Vagina (tissue), 2 donors: ENCODE data around the gene ERCC8. TPM values are rescaled to one million over a fixed set of nuclear protein-coding genes. Genes with fewer than 3 reads are reported as not detected.

Source experiments
- DNase-seq, 2 donors: peaks; one replicate each; pipeline ENCODE4 v3.0.0-alpha.2; 2017; ENCODE audit errors: extremely low spot score in 2 of 2
- H3K27ac ChIP-seq: fragments of 200-600 bp; sonication (generic); one replicate; pipeline ENCODE4 v1.5.1; 2019
- H3K27me3 ChIP-seq: fragments of 200-600 bp; sonication (generic); one replicate; pipeline ENCODE4 v1.5.1; 2019
- H3K36me3 ChIP-seq, 2 donors: fragments of 200-600 bp; sonication (generic); one replicate each; pipeline ENCODE4 v1.5.1; 2017 to 2019
- H3K4me1 ChIP-seq: fragments of 200-600 bp; sonication (generic); one replicate; pipeline ENCODE4 v1.5.1; 2019
- H3K4me3 ChIP-seq, 2 donors: fragments of 200-600 bp; sonication (generic); 1 replicate in 1 of 2; 2 replicates in 1 of 2; pipeline ENCODE4 v1.5.1; 2016 to 2019
- H3K9me3 ChIP-seq: fragments of 200-600 bp; sonication (generic); one replicate; pipeline ENCODE4 v1.5.1; 2019
- POLR2A ChIP-seq, 2 donors: fragments of 450-650 bp; IDR thresholded peaks; one replicate each; pipeline ENCODE4 v1.6.1; 2017; ENCODE audit warnings: antibody characterized with exemption in 2 of 2, mild to moderate bottlenecking in 2 of 2, moderate library complexity in 2 of 2
- POLR2AphosphoS5 ChIP-seq, 2 donors: sonication (generic); formaldehyde crosslinking; IDR thresholded peaks; one replicate each; pipeline ENCODE4 v1.9.0; 2017; ENCODE audit warnings: antibody characterized with exemption in 2 of 2, mild to moderate bottlenecking in 2 of 2, low read depth in 1 of 2; ENCODE audit not compliant: insufficient read depth in 1 of 2
- intact Hi-C: fragments of 100-400 bp; cut with DNase I; formaldehyde crosslinking; loops from one replicate; pipeline ENCODE4 v1.15.1; 2023
- total RNA-seq: library from RNA; depleted of rRNA; stranded (reverse); fragments of >200 nt; gene quantifications from one replicate; pipeline ENCODE4 v1.2.3, GENCODE V29; 2016
- TF ChIP-seq, protein P1 (sequence below), 3 experiments: fragments of 450-650 bp in 2 of 3; fragments of 200-600 bp in 1 of 3; sonication (generic) in 1 of 3; IDR thresholded peaks; one replicate each; pipeline ENCODE4 v1.5.1; 2017 to 2019; ENCODE audit warnings: antibody characterized with exemption in 3 of 3, mild to moderate bottlenecking in 2 of 3, moderate library complexity in 2 of 3

ERCC8 gene
- total RNA-seq, 1 donor from 2014 or later, result 5.9 TPM

GRCh38 chr5:60972231-60972630 is 27.4 kb upstream of the ERCC8 start:
- TF ChIP-seq POLR2A (IDR thresholded peaks at IDR 0.05) (no peak), POLR2AphosphoS5 (IDR thresholded peaks at IDR 0.05; ENCODE audit: insufficient read depth in 1 of 2, low read depth in 1 of 2) (no peak)
- TF ChIP-seq, protein P1, sequence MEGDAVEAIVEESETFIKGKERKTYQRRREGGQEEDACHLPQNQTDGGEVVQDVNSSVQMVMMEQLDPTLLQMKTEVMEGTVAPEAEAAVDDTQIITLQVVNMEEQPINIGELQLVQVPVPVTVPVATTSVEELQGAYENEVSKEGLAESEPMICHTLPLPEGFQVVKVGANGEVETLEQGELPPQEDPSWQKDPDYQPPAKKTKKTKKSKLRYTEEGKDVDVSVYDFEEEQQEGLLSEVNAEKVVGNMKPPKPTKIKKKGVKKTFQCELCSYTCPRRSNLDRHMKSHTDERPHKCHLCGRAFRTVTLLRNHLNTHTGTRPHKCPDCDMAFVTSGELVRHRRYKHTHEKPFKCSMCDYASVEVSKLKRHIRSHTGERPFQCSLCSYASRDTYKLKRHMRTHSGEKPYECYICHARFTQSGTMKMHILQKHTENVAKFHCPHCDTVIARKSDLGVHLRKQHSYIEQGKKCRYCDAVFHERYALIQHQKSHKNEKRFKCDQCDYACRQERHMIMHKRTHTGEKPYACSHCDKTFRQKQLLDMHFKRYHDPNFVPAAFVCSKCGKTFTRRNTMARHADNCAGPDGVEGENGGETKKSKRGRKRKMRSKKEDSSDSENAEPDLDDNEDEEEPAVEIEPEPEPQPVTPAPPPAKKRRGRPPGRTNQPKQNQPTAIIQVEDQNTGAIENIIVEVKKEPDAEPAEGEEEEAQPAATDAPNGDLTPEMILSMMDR (IDR thresholded peaks at IDR 0.05), result no peak
- no peaks in the 10 kb centered on the region for H3K27me3 ChIP-seq
- no peaks in the 10 kb centered on the region for H3K36me3 ChIP-seq
- no peak overlapping the region for H3K27ac ChIP-seq
- H3K4me1 ChIP-seq, result no peaks in the 10 kb centered on the region
- DNase-seq, result no peak
- peaks cover 2% of the 10 kb centered on the region for H3K9me3 ChIP-seq
- intact Hi-C loops, result no loop called here
- H3K4me3 ChIP-seq, result no peak overlapping the region

DNA sequence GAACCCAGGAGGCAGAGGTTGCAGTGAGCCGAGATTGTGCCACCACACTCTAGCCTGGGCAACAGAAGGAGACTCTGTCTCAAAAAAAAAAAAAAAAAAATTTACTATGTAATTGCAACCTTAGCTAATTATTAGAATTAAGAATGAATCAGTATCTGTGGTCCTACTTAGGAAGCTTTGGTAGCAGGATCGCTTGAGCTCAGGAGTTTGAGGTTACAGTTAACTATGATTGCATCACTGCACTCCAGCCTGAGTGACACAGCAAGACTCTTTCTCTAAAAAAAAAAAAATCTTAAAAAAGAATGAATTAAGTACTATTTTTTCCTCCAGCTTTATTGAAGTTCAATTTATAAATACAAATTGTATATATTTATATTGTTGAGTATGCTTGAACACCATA is 16.8 kb upstream of the ERCC8 start:
- no peaks in the 10 kb centered on the region for H3K9me3 ChIP-seq
- DNase-seq, result no peak
- no peaks in the 10 kb centered on the region for H3K4me1 ChIP-seq
- H3K27ac ChIP-seq, result no peak overlapping the region
- intact Hi-C loops, result no loop called here
- no peaks in the 10 kb centered on the region for H3K27me3 ChIP-seq
- H3K36me3 ChIP-seq, result no peaks in the 10 kb centered on the region
- no peak for TF ChIP-seq POLR2AphosphoS5 (IDR thresholded peaks at IDR 0.05; ENCODE audit: insufficient read depth in 1 of 2, low read depth in 1 of 2)
- no peak for TF ChIP-seq POLR2A (IDR thresholded peaks at IDR 0.05)
- H3K4me3 ChIP-seq, result no peak overlapping the region

DNA sequence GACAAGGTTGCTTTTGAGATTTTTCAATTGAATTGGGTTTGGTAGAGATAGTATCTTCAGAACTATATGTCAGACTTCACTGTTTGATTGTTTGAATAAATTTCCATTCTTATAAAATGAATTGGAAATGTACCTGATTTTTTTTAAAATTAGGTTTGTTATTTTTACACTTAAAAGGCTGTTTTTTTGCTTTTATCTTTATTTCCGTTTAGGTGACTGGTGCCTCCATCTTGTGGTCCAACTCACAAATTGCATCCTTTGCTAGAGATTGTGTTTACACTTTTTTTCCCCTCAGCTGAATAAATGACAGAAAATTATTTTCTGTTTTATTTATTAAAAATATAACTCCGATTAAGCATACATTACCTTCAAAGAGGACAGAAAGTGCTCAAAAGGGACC is 15.7 kb upstream of the ERCC8 start:
- Histone ChIP-seq H3K4me1 (no peaks in the 10 kb centered on the region), H3K9me3 (no peaks in the 10 kb centered on the region), H3K4me3 (no peak overlapping the region), H3K27ac (no peak overlapping the region), H3K36me3 (no peaks in the 10 kb centered on the region), H3K27me3 (no peaks in the 10 kb centered on the region)
- DNase-seq, result no peak
- TF ChIP-seq, protein P1 (IDR thresholded peaks at IDR 0.05), result no peak
- TF ChIP-seq POLR2AphosphoS5 (IDR thresholded peaks at IDR 0.05; ENCODE audit: insufficient read depth in 1 of 2, low read depth in 1 of 2) (no peak), POLR2A (IDR thresholded peaks at IDR 0.05) (no peak)
- intact Hi-C loops, result no loop called here

DNA sequence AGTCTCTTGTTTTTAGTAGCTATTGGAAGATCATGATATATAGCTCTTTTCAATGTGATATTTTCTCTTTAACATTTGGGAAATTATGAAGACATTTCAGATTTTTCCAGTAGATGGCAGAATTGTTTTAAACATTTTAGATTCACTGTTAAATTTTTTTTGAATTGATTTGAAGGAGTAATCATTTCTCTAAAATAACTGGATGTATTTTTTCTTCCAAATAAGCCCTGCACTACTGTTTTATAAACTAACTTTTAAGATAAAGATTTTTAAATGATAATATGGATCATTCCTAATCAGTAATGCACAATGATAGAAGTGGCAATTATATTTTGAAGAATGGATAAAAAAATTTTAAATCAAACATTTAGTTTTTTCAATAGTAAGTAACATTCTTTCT is 14.3 kb upstream of the ERCC8 start:
- Histone ChIP-seq H3K27me3 (no peaks in the 10 kb centered on the region), H3K27ac (no peak overlapping the region), H3K4me3 (no peak overlapping the region), H3K9me3 (no peaks in the 10 kb centered on the region), H3K36me3 (no peaks in the 10 kb centered on the region), H3K4me1 (no peaks in the 10 kb centered on the region)
- no peak for DNase-seq
- TF ChIP-seq, protein P1 (IDR thresholded peaks at IDR 0.05), result peak in 1 of 3 experiments; percentile 12
- TF ChIP-seq POLR2A (IDR thresholded peaks at IDR 0.05), result no peak
- intact Hi-C loops, result no loop called here

DNA sequence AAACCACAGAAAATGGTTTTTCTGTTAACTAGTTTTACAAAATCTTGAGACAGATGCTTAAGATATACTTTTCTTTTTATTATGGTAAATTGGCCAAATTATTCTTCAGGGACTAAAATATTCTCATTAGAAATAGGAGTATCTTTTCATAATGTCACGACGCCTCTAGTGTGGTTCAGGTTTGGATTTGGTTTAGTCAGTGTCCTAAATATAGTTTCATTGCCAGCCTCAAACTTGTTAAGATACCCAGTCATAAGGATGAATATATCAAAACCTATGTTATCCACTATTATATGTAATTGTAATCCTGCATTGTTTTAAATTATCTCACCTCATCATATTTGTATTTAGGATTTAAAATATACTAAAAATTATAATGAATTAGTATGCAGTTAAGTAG is 13.8 kb upstream of the ERCC8 start:
- DNase-seq, result no peak
- Histone ChIP-seq H3K27ac (no peak overlapping the region), H3K36me3 (no peaks in the 10 kb centered on the region), H3K27me3 (no peaks in the 10 kb centered on the region), H3K9me3 (no peaks in the 10 kb centered on the region), H3K4me3 (no peak overlapping the region), H3K4me1 (no peaks in the 10 kb centered on the region)
- TF ChIP-seq POLR2AphosphoS5 (IDR thresholded peaks at IDR 0.05; ENCODE audit: insufficient read depth in 1 of 2, low read depth in 1 of 2) (no peak), POLR2A (IDR thresholded peaks at IDR 0.05) (no peak)
- TF ChIP-seq, protein P1 (IDR thresholded peaks at IDR 0.05), result no peak
- intact Hi-C loops, result no loop called here

- no peak for DNase-seq
- no peak overlapping the region for H3K4me3 ChIP-seq
- no peaks in the 10 kb centered on the region for H3K9me3 ChIP-seq
- H3K27me3 ChIP-seq, result no peaks in the 10 kb centered on the region
- H3K4me1 ChIP-seq, result no peaks in the 10 kb centered on the region
- TF ChIP-seq POLR2A (IDR thresholded peaks at IDR 0.05) (no peak), POLR2AphosphoS5 (IDR thresholded peaks at IDR 0.05; ENCODE audit: insufficient read depth in 1 of 2, low read depth in 1 of 2) (no peak)
- TF ChIP-seq, protein P1 (IDR thresholded peaks at IDR 0.05), result no peak
- H3K27ac ChIP-seq, result no peak overlapping the region
- intact Hi-C loops, result no loop called here
- no peaks in the 10 kb centered on the region for H3K36me3 ChIP-seq
Measured at GRCh38 chr5:60958088-60958487, 13.2 kb upstream of the ERCC8 start.
